ENCODE measurements around the gene LRRFIP1.

GRCh38 chr2:237668440-237668839 lies 41.1 kb downstream of the LRRFIP1 start:
- TF ChIP-seq CTCF (IDR thresholded peaks at IDR 0.05) (no peak), EZH2 (IDR thresholded peaks at IDR 0.05; ENCODE audit: borderline replicate concordance, insufficient read depth, low read depth, low read length, poor library complexity, severe bottlenecking) (no peak)
